Measurements from ENCODE around the gene AJUBA. TPM values are rescaled to one million over a fixed set of nuclear protein-coding genes. Genes with fewer than 3 reads are reported as not detected.
"Not testable (repeated sequence)": the region's sequence is repeated elsewhere in the genome, so short reads cannot be mapped to it uniquely, and the experiment has no call there.

Gene AJUBA
- total RNA-seq, result 6.0 TPM
- long read RNA-seq, full-length matches to known transcripts, result 1 of 8 reads
- long read RNA-seq, partial matches to known transcripts, result 7 of 8 reads
- long read RNA-seq, other reads (novel, unspliced or antisense), result 0 of 8 reads

DNA sequence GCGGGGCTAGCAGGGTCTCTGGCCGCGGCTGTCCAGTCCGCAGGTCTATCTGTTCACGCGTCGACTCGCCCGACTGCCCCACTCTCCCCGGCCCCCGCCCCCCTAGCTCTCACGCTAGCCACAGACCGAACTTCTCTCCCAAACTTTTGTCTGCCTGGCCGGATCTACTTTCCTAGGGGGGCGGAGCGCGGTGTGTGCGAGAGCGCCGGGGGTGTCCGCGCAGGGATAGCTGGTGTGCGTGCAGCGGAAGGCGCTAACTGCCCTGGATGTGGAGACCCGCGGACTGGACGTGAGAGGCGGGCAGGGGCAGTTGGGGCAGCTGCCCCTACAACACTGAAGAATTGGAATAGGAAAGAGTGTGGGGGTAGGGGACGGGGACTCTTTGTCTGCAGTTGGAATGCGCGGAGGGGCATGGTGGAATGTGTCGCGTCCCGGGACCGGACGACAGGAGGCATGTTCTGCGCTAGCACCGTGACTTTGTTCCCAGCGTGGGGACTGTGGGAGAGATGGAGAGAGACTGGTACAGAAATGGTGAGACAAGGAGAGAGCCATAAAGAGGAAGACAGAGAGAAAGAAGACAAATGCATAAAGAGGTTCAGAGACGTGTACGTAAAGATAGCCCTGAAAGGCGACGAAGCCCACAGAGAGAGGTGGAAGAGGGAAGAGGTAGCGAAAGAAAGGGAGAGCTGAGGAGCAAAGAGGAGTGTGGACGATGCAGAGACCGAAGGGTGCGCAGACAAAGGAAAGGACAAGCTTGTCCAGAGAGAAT is at the start of gene AJUBA:
Gene AJUBA, minus strand, starts transcription at position 75 of the 769 bp plus-strand sequence. CDS start 285 bp downstream, outside the sequence.
- peak; percentile 93 for DNase-seq (ENCODE audit: low spot score)

DNA sequence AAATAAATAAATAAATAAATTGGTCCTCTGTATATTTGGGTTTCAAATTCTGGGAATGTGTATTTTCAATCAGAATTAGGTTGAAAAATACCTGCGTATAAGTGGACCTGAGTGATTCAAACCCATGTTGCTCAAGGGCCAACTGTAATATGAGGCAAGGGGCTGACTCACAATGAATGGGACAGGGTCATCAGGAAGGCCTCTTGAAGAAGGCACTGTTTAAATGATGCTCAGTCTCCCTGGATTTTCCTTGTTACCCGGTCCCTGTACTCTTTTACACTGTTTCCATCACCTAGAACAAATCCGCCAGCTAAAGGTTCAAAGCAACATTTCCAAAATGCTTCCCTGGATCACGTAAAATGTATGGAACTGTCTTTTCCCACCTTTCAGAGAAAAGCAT is 48.6 kb upstream of the AJUBA start:
- no peak for DNase-seq (ENCODE audit: low spot score)

DNA sequence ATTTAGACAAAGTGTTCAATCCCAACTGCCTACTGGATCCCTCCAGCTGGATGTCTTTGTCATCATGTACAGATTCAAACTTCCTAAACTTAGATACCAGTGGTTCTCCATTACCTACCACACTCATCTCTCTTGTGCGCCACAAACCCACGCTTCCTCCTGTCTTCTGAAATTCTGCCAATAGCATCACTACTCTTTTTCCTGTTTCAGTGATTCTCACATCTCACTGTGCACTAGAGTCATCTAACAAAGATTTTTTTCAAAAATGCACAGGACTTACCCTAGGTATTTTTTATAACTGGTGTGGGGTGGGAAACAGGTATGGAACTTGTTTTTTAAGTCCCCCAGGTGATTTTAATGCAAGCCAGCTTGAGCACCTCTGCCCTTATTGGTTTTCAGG is 46.4 kb upstream of the AJUBA start:
- DNase-seq (ENCODE audit: low spot score), result no peak

DNA sequence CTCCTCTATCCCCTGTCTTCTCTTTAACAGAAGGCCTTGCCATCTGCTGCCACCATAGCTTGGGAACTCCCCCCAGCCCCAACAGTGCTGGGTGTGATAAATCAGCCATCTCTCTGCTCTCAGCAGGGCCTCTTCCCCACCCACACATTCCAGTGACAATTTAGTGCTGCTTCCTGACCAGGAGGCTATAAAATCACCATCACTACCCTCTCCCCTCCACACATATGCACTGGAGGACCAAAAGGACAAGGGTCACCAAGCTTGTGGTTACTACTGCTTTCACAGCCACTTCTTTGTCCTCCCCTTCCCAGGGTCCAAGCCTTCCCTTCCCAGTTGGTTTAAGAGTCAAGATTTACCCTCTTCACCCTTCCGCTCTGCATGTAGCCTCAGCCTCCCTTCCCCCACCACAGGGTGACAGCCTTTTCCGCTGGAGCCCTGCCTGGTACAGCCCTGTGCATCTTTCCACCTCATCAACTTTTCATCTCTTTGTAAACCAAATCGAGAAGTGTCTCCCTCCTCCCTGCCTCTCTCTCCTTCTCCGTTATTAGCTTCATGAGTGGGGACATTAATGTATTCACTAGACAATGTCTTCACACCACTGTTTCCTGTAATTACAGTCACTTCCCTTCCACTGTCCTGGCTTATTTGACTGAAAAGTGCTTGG is 42.9 kb upstream of the AJUBA start:
- peak; percentile 12 for DNase-seq (ENCODE audit: low spot score)

DNA sequence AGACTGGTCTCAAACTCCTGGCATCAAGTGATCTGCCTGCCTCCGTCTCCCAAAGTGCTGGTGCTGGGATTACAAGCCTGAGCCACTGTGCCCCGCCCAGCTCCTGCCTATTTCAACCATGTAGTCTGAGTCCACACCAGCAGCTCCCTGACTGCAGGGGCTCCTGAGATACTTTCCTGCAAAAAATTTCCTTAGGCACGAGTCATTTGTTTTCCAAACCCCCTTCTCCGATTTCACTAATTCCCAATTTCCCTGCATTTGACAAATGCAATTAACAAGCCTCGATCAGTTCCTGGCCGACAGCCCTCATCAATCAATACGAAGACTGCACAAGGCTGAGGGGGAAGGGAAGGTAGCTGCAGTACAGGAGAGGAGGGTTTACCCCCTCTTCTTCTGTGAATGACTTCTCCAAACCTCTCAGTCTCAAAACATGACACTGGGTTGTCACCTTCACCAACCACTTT is 42.3 kb upstream of the AJUBA start:
- no peak for DNase-seq (ENCODE audit: low spot score)

DNA sequence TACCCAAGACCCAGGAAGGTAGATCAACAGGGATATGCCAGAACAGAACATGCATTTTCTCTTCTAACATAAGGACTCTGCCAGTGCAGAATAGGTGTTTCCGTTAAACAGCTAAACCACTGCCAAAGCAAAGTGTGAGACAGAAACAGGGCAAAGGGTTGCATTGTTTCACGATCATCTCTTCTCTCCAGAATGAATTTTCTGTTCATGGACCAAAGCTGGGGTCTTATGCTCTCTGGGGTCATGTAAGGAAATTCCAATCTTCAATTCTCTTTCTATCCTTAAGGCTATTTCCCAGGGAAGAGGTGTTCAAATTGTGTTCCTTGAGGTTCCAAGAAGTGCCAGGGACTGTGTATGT is 41.4 kb upstream of the AJUBA start:
- DNase-seq (ENCODE audit: low spot score), result no peak

DNA sequence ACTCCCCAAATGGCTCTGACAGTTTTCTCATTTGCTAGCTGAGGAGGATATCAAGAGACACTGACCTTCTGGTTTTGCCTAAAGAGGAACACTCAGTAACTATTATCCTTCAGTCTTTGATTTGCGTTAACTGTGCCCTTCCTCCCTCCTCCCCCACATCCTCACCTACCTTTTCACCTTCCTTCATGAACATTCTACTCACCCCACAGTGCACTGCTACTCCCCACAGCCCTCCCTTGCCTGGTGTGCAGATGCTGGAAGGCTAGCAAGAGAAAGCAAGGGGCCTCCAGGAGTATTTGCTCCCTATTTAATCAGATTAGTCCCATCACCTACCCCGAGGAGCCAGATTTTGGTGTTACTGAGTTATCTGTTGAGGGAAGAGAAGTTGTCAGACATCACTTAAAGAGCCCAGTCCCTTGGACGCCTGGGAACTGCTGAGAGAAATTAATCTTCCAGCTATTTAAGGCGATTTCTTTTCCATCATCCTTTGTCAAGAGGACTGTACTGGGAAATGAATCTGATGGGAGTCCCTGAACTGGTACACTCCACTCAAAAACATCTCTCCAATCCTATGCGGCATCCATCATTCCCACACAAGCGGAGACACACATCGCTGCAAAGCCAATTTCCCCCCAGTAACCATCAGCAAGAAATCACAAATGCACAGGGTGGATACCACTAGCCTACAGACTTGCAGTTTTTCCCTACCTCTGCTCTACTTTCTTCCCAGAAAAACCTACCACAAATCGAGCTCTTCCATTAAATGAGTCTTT is 40.9 kb upstream of the AJUBA start:
- DNase-seq (ENCODE audit: low spot score), result no peak

DNA sequence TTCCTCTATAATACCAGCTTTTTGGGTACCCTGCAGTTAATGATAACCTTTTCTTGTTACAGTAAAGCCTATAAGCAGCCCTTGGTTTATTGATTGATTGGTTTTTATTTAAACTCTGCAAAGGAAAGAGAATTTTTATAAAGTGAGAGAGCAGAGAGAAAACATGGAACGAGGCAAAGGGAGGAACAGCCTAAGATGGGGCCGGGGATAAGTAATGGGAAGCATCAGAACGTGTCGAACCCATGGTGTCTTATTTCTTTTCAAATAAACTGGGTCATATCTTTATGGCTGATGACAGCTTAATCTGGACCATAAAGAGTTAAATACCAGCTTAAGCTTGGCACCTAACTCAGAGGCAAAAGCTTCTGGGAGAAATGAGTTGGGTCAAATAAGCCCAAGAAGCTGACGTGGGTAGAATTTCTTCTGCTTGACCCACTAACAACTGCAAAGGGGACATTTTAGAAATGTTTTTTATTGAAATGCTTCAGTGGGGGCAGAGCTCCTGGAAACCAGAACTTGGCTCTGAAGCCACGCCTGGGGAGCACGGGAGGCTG is 39.6 kb upstream of the AJUBA start:
- DNase-seq (ENCODE audit: low spot score), result no peak

DNA sequence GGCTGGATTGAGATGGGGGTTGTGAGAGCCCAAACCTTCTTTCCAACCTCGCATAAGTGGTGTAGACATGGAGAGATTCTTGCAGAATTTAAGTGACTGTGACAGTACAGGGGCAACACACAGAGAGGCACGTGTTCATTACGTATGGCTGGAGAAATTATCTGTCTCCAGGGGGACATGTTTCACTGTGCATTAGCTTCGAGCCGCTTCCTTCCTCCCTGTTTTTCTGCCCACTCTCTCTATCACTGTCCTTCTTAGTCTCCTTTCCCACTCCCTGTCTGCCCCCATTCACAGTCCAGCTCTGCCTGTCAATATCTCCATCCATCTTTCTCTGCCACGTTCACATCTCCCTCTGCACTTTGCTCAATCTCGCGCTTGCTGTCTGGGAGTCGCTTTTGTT is 39.1 kb upstream of the AJUBA start:
- no peak for DNase-seq (ENCODE audit: low spot score)

DNA sequence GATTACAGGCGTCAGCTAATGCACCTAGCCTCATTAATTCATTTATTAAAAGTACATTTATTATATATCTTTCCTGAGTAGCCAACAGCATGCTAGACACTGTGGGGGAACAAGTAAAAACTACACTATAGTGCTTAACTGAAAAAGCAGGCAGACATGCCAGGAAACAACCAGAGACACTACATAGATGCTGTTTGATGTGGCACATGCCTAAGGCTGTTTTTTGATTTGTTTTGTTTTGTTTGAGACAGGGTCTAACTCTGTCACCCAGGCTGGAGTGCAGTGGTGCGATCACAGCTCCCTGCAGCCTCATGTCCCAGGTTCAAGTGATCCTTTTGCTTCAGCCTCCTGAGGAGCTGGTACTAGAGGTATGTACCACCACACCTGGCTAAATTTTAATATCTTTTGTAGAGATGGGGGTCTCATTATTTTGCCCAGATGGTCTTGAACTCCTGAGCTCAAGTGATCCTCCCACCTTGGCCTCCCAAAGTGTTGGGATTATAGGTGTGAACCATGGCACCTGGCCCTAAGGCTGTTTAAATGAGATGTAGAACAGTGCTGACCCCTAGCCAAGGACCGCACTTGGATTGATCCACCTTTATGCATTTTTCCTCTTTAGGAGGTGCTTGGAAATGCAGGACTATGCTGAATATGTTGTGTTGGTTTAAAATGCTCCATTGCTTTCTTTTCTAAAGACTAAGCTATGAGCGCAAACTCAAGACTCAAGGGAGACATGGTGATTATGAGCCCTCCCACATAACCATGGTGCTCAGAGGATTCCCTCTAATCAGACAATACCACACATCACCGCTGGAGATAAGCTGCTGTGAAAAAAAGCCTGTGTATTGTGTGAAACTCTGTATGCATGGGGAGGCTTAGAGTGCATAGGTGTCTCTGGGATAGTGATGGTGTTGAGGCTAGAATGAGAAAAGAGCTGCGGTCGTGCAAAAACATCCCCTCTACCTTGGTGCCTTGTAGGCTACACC is 38.1 kb upstream of the AJUBA start:
- DNase-seq (ENCODE audit: low spot score), result no peak

DNA sequence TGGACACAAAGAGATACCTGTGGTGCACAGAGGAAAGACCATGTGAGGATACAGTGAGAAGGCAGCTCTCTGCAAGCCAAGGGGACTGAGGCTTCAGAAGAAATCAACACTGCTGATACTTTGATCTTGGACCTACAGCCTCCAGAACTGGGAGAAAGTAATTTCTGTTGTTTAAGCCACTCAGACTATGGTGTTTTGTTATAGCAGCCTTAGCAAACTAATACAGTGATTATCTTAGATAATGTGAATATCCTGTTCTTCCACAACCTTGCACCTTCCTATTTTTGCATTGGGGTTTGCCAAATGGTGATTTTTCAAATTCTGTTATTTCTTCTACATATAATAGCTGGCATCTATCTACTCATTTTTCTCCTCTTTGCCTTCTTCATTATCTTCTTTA is 35.8 kb upstream of the AJUBA start:
- no peak for DNase-seq (ENCODE audit: low spot score)

DNA sequence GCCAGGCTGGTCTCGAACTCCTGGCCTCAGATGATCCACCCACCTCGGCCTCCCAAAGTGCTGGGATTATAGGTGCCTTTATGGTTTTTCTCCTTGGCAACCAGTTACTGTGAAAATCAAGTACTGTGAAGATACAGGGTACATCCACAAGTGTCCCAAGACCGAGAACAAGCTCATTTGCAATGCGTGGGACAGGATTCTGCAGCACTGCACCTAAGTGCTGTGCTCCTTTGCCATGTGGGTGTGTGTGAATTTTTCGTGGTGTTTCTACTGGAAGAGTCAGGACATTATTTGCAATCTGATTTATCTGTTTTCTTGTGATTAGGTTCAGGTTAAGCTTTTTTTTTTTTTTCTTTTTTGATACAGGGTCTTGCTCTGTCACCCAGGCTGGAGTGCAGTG is 34.7 kb upstream of the AJUBA start:
- no peak for DNase-seq (ENCODE audit: low spot score)

DNA sequence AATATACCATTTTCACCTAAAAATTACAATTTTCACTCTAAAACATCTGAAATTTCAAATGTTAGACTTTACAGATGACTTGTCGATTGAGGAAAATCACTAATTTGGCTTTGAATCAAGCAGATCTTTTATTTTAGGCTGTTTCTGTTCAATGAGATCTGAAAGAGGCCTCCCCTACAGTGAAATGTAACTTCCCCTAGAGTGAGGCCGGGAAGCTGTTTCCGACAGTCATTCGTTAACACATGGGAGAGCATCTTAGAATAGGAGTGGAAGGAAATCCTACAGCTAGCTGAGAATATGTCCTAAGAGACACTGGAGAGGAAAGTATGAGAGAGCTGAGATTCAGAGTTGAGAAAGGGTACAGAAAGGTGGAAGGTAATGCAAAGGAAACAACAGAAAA is 33.3 kb upstream of the AJUBA start:
- DNase-seq (ENCODE audit: low spot score), result no peak

DNA sequence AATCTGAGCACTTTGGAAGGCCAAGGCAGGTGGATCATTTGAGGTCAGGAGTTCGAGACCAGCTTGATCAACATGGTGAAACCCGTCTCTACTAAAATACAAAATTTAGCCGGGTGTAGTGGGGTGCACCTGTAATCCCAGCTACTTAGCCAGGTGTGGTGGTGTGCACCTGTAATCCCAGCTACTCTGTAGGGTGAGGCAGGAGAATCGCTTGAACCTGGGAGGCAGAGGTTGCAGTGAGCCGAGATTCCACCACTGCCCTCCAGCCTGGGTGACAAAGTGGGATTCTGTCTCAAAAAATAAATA is 31.4 kb upstream of the AJUBA start:
- DNase-seq (ENCODE audit: low spot score), result not testable (repeated sequence)

DNA sequence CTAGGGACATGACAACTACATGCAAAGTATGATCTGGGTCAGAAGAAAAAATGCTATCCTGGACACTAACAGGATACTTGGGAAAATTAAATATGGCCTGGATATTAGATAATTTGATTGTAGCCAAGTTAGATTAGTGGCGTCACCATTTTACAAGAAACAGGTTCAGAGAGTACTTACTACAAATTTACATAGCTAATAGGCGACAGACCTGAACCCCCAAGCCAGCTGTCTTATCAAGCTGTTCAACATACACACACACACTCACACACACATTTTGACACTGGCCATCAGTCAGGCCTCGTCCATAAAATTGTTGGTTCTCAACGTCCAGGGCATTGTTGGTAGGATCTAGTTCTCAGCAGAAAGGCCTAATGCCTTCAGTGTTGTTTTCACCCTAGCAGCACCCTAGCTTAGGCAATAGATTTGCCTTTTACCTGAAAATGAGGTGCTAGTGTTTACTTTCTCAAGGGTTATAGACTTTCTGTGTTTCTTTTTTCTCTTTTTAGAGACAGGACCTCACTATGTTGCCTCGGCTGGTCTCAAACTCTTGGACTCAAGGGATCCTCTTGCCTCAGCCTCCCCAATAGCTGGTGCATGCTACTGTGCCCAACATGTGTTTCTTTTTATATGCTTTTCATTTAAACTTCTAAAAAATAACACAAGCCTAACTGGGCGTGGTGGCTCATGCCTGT is 30.9 kb upstream of the AJUBA start:
- DNase-seq (ENCODE audit: low spot score), result no peak

DNA sequence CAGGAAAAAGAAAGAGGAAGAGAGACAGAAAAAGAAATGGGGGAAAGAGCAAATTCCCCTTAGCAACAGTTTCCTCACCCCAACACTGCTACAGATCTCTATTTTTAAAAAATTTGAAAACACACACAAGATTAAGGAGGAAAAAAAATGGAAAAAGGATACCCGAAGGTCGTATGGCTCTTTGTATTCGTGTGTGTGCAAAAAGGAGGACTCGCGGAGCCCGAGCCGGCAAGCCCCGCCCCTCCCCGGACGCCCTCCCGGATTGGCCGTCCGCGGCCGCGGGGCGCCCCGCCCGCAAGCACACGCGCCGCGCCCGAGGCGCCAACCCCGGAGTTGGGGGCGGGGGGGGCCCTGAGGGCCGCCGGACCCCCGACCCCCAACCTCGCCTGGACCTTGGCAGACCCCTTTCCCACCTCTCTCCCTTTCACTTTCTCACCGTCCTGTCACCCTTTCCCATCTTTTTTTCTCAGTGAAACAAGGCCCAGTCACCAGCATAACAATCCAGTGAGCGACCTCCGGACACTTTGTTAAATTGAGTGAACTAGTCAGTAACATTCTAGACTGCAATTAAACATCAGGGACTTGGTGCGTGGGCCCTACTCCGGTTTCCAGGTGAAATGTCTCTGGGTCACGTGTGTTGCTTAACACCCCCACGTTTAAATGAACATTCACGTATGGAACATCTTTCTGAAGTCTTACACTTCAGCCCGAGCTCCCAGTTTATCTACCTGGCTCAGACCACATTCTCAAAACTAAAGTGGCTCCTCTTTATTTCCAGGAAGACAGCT is 27.8 kb upstream of the AJUBA start, which contains the start of gene C14orf93:
Gene C14orf93, minus strand, starts transcription at position 205 of the 788 bp plus-strand sequence. CDS start 11,120 bp downstream, outside the sequence.
- DNase-seq (ENCODE audit: low spot score), result peak; percentile 92

DNA sequence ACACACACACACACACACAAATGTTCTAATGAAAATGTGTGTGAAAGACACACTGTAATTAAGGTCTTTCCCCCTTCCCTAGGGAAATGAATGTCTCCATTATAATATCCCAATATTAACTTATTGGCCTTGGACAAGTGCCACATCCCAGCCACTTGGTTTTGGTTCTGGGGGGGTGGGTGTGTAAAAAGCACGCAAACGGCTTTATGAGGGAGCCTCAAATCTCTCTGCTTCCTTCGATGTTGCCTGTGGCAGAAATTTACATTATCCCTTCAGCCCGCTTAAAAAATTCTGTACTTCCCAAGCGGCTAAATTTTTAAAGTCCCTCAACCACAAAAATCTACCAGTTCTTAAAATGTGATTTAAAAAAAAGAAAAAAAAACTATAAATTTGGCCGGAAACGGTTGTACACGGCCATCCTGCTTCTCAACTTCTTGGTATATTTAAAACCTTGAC is 27.2 kb upstream of the AJUBA start:
- DNase-seq (ENCODE audit: low spot score), result no peak

DNA sequence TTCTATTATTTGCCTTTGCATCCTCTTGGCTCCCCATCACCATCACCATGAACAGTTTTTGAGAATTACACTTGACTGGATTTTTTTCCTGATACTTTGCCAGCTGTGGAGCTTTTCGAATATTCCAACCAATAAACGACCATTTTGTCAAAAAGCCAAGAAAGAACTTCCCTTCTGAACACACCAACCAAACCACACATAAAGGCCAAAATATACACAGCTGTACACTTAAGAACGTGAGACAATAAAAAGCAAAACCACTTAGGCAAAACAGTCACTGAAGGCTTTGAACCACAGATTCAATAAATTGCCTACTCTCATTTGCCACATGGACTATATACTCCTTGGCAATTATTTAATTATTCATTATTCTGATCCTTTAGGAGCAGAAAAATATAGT is 26.5 kb upstream of the AJUBA start:
- DNase-seq (ENCODE audit: low spot score), result no peak
